Stomach smooth muscle (tissue), 2 donors: ENCODE data around the gene METTL6.
A peak's percentile ranks its signal among the peaks of the same experiment; 100 is the strongest.
"Not testable (repeated sequence)": the region's sequence is repeated elsewhere in the genome, so short reads cannot be mapped to it uniquely, and the experiment has no call there.

Source experiments
- H3K27ac ChIP-seq: one replicate; pipeline ENCODE4 v1.7.0; 2013; ENCODE audit warnings: mild to moderate bottlenecking, low read length, inconsistent platforms
- H3K27me3 ChIP-seq, 2 donors: one replicate each; pipeline ENCODE4 v1.7.0; 2013; ENCODE audit warnings: low read length in 2 of 2; ENCODE audit not compliant: insufficient read depth in 2 of 2, control insufficient read depth in 1 of 2
- H3K36me3 ChIP-seq, 2 donors: one replicate each; pipeline ENCODE4 v1.7.0; 2013; ENCODE audit warnings: low read length in 2 of 2; ENCODE audit not compliant: control insufficient read depth in 2 of 2, insufficient read depth in 2 of 2
- H3K4me1 ChIP-seq: one replicate; pipeline ENCODE4 v1.7.0; 2013; ENCODE audit warnings: low read length; ENCODE audit not compliant: control insufficient read depth, insufficient read depth
- H3K4me3 ChIP-seq, 2 donors: one replicate each; pipeline ENCODE4 v1.7.0; 2013; ENCODE audit warnings: low read length in 2 of 2
- H3K9ac ChIP-seq, 2 donors: one replicate each; pipeline ENCODE4 v1.7.0; 2013; ENCODE audit warnings: low read length in 2 of 2, mild to moderate bottlenecking in 1 of 2
- H3K9me3 ChIP-seq, 2 donors: one replicate each; pipeline ENCODE4 v1.7.0; 2013; ENCODE audit warnings: low read length in 2 of 2; ENCODE audit not compliant: control insufficient read depth in 2 of 2
- donor health status: healthy.
- donor health status: Pancreatic carcinoma.

Gene METTL6

GRCh38 chr3:15385901-15386653, 41.3 kb downstream of the METTL6 start:
- Histone ChIP-seq H3K27me3 (no peaks in the 10 kb centered on the region), H3K9ac (no peak overlapping the region)

GRCh38 chr3:15385238-15385695, 42.1 kb downstream of the METTL6 start:
- H3K4me3 ChIP-seq, H3K27ac ChIP-seq, H3K27me3 ChIP-seq, H3K9ac ChIP-seq, H3K36me3 ChIP-seq, H3K4me1 ChIP-seq, H3K9me3 ChIP-seq: not testable (repeated sequence)

More at GRCh38 chr3:15385901-15386653, 41.3 kb downstream of the METTL6 start:
- Histone ChIP-seq H3K9me3 (peaks cover 3 to 5% of the 10 kb centered on the region in 2 donors), H3K27ac (no peak overlapping the region), H3K4me1 (no peaks in the 10 kb centered on the region), H3K4me3 (no peak overlapping the region), H3K36me3 (no peaks in the 10 kb centered on the region)

- Histone ChIP-seq H3K27me3 (no peaks in the 10 kb centered on the region), H3K9ac (no peak overlapping the region), H3K27ac (no peak overlapping the region), H3K4me1 (no peaks in the 10 kb centered on the region), H3K4me3 (no peak overlapping the region), H3K36me3 (no peaks in the 10 kb centered on the region), H3K9me3 (peaks cover 3 to 5% of the 10 kb centered on the region in 2 donors)
These were observed 42.7 kb downstream of the METTL6 start for GRCh38 chr3:15384510-15385237.

GRCh38 chr3:15382405-15382923, 44.9 kb downstream of the METTL6 start:
- Histone ChIP-seq H3K27ac (no peak overlapping the region), H3K9ac (no peak overlapping the region), H3K4me1 (peaks cover 3% of the 10 kb centered on the region), H3K27me3 (no peaks in the 10 kb centered on the region), H3K9me3 (peaks cover 3 to 5% of the 10 kb centered on the region in 2 donors), H3K4me3 (no peak overlapping the region), H3K36me3 (no peaks in the 10 kb centered on the region)

GRCh38 chr3:15380980-15381890, 46.1 kb downstream of the METTL6 start:
- Histone ChIP-seq H3K9ac (no peak overlapping the region), H3K4me1 (peaks cover 3% of the 10 kb centered on the region), H3K36me3 (no peaks in the 10 kb centered on the region), H3K9me3 (peaks cover under 1 to 5% of the 10 kb centered on the region in 2 donors), H3K27me3 (no peaks in the 10 kb centered on the region), H3K4me3 (no peak overlapping the region), H3K27ac (no peak overlapping the region)

GRCh38 chr3:15377961-15378791, 49.2 kb downstream of the METTL6 start:
- H3K36me3 ChIP-seq: no peaks in the 10 kb centered on the region
- H3K4me3 ChIP-seq: peak overlapping the region; percentile 38 to 59
- H3K9me3 ChIP-seq: no peaks in the 10 kb centered on the region
- H3K9ac ChIP-seq: no peak overlapping the region
- peak overlapping the region; percentile 41 for H3K27ac ChIP-seq
- peaks cover 3% of the 10 kb centered on the region for H3K4me1 ChIP-seq
- H3K27me3 ChIP-seq: no peaks in the 10 kb centered on the region

GRCh38 chr3:15375461-15376000, 51.8 kb downstream of the METTL6 start:
- no peaks in the 10 kb centered on the region for H3K9me3 ChIP-seq
- peaks cover 3% of the 10 kb centered on the region for H3K4me1 ChIP-seq
- no peak overlapping the region for H3K9ac ChIP-seq
- H3K27ac ChIP-seq: no peak overlapping the region
- H3K36me3 ChIP-seq: no peaks in the 10 kb centered on the region
- no peak overlapping the region for H3K4me3 ChIP-seq
- no peaks in the 10 kb centered on the region for H3K27me3 ChIP-seq

- H3K9me3 ChIP-seq: no peaks in the 10 kb centered on the region
- no peaks in the 10 kb centered on the region for H3K27me3 ChIP-seq
- H3K4me3 ChIP-seq: no peak overlapping the region
- H3K9ac ChIP-seq: no peak overlapping the region
- peaks cover 2% of the 10 kb centered on the region for H3K4me1 ChIP-seq
- H3K36me3 ChIP-seq: no peaks in the 10 kb centered on the region
- H3K27ac ChIP-seq: no peak overlapping the region
These were observed 54.4 kb downstream of the METTL6 start for GRCh38 chr3:15372918-15373317.

GRCh38 chr3:15368561-15369135, 58.7 kb downstream of the METTL6 start:
- Histone ChIP-seq H3K4me3 (no peak overlapping the region), H3K36me3 (no peaks in the 10 kb centered on the region), H3K9me3 (no peaks in the 10 kb centered on the region), H3K27ac (no peak overlapping the region), H3K9ac (no peak overlapping the region), H3K27me3 (no peaks in the 10 kb centered on the region), H3K4me1 (no peaks in the 10 kb centered on the region)
